HL-60/S4 treated with phorbol 12-myristate 13-acetate at 8.2 ng/mL for 4 days and 3 days (cell line): Measurements from ENCODE around the gene ZBTB12.
"Not testable (repeated sequence)": the region's sequence is repeated elsewhere in the genome, so short reads cannot be mapped to it uniquely, and the experiment has no call there.

Experiments used
- in situ Hi-C: fragments of 300-500 bp; cut with MboI; formaldehyde crosslinking; loops from 2 replicates; pipeline ENCODE4 v1.15.0; 2022; ENCODE audit warnings: low sequenced_read_pairs

The ZBTB12 gene

DNA sequence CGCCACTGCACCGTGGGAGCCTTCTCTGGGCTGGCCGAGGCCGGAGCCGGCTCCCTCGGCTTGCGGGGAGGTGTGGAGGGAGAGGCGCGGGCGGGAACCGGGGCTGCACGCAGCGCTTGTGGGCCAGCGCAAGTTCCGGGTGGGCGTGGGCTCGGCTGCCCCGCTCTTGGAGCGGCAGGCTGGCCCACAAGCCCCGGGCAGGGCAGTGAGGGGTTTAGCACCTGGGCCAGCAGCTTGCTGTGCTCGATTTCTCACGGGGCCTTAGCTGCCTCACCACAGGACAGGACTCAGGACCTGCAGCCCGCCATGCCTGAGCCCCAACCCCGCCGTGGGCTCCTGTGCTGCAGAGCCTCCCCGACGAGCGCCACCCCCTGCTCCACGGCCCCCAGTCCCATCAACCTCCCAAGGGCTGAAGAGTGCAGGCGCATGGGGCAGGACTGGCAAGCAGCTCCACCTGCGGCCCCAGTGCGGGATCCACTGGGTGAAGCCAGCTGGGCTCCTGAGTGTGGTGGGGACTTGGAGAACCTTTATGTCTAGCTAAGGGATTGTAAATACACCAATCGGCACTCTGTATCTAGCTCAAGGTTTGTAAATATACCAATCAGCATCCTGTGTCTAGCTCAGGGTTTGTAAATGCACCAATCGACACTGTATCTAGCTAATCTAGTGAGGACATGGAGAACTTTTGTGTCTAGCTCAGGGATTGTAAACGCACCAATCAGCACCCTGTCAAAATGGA lies 49.7 kb downstream of the ZBTB12 start:
- in situ Hi-C loops = not testable (repeated sequence)

DNA sequence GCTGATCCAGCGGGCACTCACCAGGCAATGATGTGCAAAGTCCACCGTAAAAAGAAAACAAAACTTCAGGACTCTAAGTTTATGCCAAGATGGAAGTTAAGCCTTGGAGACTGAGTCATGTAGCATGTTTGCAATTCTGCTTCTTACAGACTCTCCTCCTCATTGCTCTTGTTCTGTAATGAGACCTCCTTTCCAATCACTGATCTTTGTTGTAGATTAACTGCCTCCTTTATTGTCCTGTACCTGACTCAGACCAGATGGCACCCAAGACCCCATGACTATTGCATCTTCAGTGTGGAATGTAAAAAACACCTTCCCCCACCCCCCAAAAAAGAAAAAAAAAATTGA lies 50.4 kb downstream of the ZBTB12 start:
- in situ Hi-C loops = no loop called here

DNA sequence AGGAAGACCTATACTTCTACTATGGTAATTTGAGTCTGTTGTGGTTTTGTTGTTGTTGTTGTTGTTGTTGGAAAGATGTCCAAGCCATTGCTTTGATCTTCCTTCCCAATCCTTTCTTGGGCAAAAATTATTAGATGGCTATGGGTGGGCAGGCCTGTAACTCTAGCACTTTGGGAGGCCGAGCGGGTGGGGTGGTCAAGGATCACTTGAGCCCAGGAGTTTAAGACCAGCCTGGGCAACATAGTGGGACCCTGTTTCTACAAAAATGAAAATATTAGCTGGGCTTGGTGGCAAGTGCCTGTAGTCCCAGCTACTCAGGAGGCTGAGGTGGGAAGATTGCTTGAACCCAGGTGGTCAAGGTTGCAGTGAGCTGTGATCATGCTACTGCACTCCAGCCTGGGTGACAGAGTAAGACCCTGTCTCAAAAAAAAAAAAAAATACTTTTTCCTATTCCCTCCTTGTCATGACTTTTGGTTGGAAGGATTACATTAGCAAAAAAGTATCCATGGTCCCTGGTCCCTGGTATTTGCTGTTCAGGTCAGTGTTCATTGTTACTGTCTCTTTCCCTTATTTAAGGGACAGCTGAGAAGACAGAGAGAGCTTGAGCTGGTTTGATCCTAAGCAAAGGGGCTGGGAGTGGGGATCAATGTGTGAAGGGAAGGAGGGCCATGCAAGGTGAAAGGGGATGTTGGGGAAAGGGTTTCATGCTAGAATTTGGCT lies 51.0 kb downstream of the ZBTB12 start:
- in situ Hi-C loops = no loop called here
